Measurements from ENCODE around the gene SLC35A4. TPM values are rescaled to one million over a fixed set of nuclear protein-coding genes. Genes with fewer than 3 reads are reported as not detected.
"Not testable (repeated sequence)": the region's sequence is repeated elsewhere in the genome, so short reads cannot be mapped to it uniquely, and the experiment has no call there.

SLC35A4 gene
- total and polyA plus RNA-seq, 9 donors, result 10.1 to 71.8 (median 62.3) TPM

DNA sequence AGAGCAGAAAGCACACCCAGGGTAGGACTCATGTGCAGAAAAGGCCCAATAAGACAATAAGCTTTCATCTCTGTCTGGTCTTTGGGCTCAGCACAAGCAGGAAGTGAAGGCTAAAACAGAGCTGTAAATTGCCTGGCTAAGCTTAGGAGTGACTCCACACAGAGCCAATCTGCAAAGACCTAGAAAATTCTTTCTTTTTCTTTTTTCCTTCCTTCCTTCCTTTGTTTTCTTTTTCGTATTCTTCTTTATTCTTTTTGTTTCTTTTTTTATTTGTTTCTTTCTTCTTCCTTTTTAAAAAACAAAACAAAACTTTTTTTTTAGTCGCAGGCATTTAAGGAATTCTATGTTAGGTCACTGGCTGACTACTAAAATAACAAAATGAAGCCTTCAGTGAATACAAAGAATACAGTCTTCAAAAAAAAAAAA, 12.2 kb downstream of the SLC35A4 start:
- Histone ChIP-seq H3K27ac (ENCODE audit: low read length) (peak overlapping the region; percentile 10), H3K4me3 (ENCODE audit: low read length) (no peak overlapping the region), H3K27me3 (ENCODE audit: control insufficient read depth, insufficient read depth, low read length) (no peaks in the 10 kb centered on the region), H3K36me3 (ENCODE audit: control insufficient read depth, insufficient read depth, low read length) (no peaks in the 10 kb centered on the region), H3K4me1 (ENCODE audit: control insufficient read depth, insufficient read depth, low read length) (no peaks in the 10 kb centered on the region), H3K9me3 (replicated peaks; ENCODE audit: control insufficient read depth, low read depth, low read length) (no peaks in the 10 kb centered on the region)
- WGBS (ENCODE audit: insufficient coverage), result no CpG with 5 or more reads among the region's 2 CpGs
- DNase-seq, result no peak

DNA sequence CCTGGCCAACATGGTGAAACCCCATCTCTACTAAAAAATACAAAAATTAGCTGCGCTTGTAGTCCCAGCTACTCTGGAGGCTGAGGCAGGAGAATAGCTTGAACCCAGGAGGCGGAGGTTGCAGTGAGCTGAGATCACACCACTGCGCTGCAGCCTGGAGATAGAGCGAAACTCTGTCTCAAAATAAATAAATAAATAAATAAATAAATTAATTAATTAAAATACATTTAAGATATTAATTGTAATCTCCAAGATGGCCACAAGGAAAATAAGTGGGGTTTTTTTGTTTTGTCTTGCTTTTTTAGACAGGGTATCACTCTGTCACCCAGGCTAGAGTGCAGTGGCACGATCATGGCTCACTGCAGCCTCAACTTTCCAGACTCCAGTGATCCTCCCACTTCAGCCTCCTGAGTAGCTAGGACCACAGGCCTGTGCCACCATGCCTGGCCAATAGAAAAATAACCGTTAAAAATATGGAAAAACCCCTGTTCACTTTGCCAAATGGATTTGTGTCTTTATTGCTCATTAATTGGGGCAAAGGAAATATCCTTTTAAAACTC, 14.6 kb downstream of the SLC35A4 start:
- not testable (repeated sequence) for H3K36me3 ChIP-seq (ENCODE audit: control insufficient read depth, insufficient read depth, low read length); DNase-seq; H3K4me1 ChIP-seq (ENCODE audit: control insufficient read depth, insufficient read depth, low read length); H3K9me3 ChIP-seq (replicated peaks; ENCODE audit: control insufficient read depth, low read depth, low read length); H3K4me3 ChIP-seq (ENCODE audit: low read length); H3K27me3 ChIP-seq (ENCODE audit: control insufficient read depth, insufficient read depth, low read length); H3K27ac ChIP-seq (ENCODE audit: low read length)
- WGBS (ENCODE audit: insufficient coverage), result 100% methylated on average over 1 of the region's 6 CpGs

DNA sequence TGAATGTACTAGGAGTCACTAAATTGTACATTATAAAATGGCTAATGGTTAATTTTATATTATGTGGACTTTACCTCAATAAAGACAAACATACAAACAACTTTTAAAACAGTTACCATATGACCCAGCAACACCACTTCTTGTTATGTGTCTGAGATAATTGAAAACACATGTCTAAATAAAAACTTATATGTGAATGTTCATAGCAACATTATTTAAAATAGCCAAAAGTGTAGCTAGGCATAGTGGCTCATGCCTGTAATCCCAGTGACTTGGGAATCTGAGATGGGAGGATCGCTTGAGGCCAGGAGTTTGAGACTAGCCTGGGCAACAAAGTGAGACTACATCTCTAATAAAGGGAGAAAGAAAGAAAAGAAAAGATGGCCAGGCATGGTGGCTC, 22.9 kb downstream of the SLC35A4 start:
- Histone ChIP-seq H3K9me3 (replicated peaks; ENCODE audit: control insufficient read depth, low read depth, low read length) (no peaks in the 10 kb centered on the region), H3K27ac (ENCODE audit: low read length) (no peak overlapping the region), H3K36me3 (ENCODE audit: control insufficient read depth, insufficient read depth, low read length) (no peaks in the 10 kb centered on the region), H3K27me3 (ENCODE audit: control insufficient read depth, insufficient read depth, low read length) (no peaks in the 10 kb centered on the region), H3K4me1 (ENCODE audit: control insufficient read depth, insufficient read depth, low read length) (no peaks in the 10 kb centered on the region), H3K4me3 (ENCODE audit: low read length) (no peak overlapping the region)
- DNase-seq, result no peak
- 83% methylated on average over 1 of the region's 1 CpG for WGBS (ENCODE audit: insufficient coverage)

DNA sequence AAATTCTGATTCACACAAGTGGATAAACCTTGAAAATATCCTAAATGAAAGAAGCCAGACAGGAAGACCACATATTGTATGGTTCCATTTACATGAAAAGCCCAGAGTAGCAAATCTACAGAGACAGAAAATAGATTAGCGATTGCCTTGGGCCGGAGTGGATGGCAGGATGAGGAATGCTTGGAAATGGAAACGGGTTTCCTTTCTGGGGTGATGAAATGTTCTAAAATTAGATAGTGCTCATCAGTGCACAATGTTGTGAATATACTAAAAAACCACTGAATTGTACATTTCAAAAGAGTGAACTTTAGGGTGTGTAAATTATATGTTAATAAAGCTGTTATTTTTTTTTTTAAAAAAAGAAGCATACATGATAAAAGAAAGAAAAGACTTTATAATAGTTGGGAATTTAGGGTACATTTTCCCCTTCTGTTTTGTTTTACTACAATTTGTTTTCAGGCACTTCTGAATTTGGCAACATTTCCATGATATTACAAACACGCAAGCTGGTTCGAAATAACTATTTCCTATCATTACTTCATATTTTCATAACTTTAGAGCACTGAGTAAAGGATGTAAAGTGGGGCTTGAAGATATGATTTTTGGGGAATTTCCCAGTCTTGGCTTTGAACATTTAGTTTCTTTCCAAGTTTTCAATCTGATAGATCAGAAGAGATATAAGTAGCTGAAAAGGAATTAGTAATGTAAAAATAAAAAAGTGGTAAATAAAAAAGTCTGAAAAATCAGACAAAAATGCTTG, 23.9 kb downstream of the SLC35A4 start:
- DNase-seq, result peak; percentile 62
- Histone ChIP-seq H3K36me3 (ENCODE audit: control insufficient read depth, insufficient read depth, low read length) (no peaks in the 10 kb centered on the region), H3K9me3 (replicated peaks; ENCODE audit: control insufficient read depth, low read depth, low read length) (no peaks in the 10 kb centered on the region), H3K4me1 (ENCODE audit: control insufficient read depth, insufficient read depth, low read length) (no peaks in the 10 kb centered on the region), H3K27ac (ENCODE audit: low read length) (peak overlapping the region; percentile 15), H3K4me3 (ENCODE audit: low read length) (no peak overlapping the region), H3K27me3 (ENCODE audit: control insufficient read depth, insufficient read depth, low read length) (no peaks in the 10 kb centered on the region)
- no CpG with 5 or more reads among the region's 5 CpGs for WGBS (ENCODE audit: insufficient coverage)

DNA sequence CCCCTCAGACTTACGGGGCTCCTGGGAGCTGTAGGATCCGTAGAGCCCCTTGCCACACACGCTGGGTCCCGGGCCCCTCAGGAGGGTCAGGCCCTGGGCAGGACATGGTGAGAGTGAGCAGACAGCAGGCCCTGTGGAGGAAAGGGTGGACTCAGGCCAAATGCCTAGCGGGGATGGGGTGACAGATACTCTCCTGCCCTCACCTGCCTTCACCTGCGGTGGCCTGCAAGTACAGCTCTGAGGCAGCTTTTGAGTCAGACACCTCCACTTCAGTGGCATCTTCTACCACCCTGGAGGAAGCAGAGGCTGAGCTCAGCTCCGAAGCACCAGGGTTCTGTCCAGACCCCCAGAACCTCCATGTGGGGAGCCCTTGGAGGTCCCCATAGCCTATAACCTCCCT, 26.2 kb downstream of the SLC35A4 start:
- Histone ChIP-seq H3K4me3 (ENCODE audit: low read length) (no peak overlapping the region), H3K4me1 (ENCODE audit: control insufficient read depth, insufficient read depth, low read length) (no peaks in the 10 kb centered on the region), H3K27me3 (ENCODE audit: control insufficient read depth, insufficient read depth, low read length) (no peaks in the 10 kb centered on the region), H3K36me3 (ENCODE audit: control insufficient read depth, insufficient read depth, low read length) (no peaks in the 10 kb centered on the region), H3K9me3 (replicated peaks; ENCODE audit: control insufficient read depth, low read depth, low read length) (no peaks in the 10 kb centered on the region), H3K27ac (ENCODE audit: low read length) (no peak overlapping the region)
- WGBS (ENCODE audit: insufficient coverage), result 74% methylated on average over 6 of the region's 7 CpGs
- DNase-seq, result no peak

DNA sequence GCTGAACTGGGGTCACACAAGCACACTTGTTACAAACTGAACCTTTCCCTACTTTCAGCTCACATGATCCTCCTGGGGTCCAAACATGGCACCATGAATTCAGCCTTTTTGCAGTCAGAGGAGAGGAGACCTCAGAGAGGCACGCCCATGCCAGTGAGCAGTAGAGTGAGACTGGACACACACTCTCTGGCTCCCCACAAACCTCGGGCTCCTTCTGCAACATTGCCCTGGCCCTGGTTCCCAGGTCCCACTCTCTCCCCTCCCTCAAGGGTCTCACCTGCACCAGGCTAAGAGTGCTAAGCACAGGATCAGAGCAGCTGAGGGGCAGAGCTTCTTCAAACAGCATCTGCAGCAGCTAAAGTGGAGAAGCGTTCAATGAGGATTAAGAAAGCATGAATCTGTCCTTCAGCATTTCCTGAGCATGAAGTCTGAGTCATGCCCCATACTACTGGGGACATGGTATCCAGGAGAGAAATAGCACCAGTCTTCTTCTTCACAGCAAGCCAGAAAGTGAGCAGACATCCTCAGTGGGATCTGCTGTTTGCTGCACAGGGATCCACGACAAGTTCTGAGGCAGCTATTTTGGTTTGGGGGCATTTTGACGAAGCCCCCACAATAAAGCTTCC, 27.2 kb downstream of the SLC35A4 start:
- 70% methylated on average over 3 of the region's 5 CpGs for WGBS (ENCODE audit: insufficient coverage)
- no peaks in the 10 kb centered on the region for H3K4me1 ChIP-seq (ENCODE audit: control insufficient read depth, insufficient read depth, low read length)
- H3K27me3 ChIP-seq (ENCODE audit: control insufficient read depth, insufficient read depth, low read length), result no peaks in the 10 kb centered on the region
- no peaks in the 10 kb centered on the region for H3K36me3 ChIP-seq (ENCODE audit: control insufficient read depth, insufficient read depth, low read length)
- H3K4me3 ChIP-seq (ENCODE audit: low read length), result no peak overlapping the region
- DNase-seq, result no peak
- no peak overlapping the region for H3K27ac ChIP-seq (ENCODE audit: low read length)
- H3K9me3 ChIP-seq (replicated peaks; ENCODE audit: control insufficient read depth, low read depth, low read length), result no peaks in the 10 kb centered on the region

DNA sequence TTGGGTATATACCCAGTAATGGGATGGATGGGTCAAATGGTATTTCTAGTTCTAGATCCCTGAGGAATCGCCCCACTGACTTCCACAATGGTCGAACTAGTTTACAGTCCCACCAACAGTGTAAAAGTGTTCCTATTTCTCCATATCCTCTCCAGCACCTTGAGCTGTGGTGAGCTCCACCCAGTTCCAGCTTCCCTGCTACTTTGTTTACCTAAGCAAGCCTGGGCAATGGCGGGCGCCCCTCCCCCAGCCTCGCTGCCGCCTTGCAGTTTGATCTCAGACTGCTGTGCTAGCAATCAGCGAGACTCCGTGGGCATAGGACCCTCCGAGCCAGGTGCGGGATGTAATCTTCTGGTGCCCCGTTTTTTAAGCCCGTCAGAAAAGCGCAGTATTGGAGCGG, 28.4 kb downstream of the SLC35A4 start:
- not testable (repeated sequence) for H3K4me1 ChIP-seq (ENCODE audit: control insufficient read depth, insufficient read depth, low read length); H3K9me3 ChIP-seq (replicated peaks; ENCODE audit: control insufficient read depth, low read depth, low read length); H3K27me3 ChIP-seq (ENCODE audit: control insufficient read depth, insufficient read depth, low read length); H3K36me3 ChIP-seq (ENCODE audit: control insufficient read depth, insufficient read depth, low read length); H3K4me3 ChIP-seq (ENCODE audit: low read length); H3K27ac ChIP-seq (ENCODE audit: low read length); DNase-seq
- 73% methylated on average over 7 of the region's 14 CpGs for WGBS (ENCODE audit: insufficient coverage)

DNA sequence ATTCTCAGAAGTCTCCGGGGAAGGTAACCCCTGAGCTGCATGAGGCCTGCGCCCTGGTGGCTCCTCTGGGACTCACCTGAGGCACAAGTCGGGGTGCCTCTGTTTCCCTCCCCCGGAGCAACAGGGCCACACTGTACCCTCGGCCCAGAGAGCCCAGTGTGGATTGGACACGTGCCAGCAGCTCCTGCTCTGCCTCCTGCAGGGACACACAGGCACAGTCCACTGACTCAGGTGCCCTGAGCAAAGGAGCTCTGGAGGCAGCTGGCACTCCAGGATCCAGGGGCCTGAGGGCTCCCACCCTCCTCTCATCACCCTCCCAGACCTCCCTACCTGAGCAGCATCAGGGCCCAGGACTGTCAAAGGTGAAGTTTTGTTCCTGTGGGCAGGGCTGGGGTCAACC, 29.5 kb downstream of the SLC35A4 start:
- H3K36me3 ChIP-seq (ENCODE audit: control insufficient read depth, insufficient read depth, low read length), result no peaks in the 10 kb centered on the region
- no peak for DNase-seq
- H3K27ac ChIP-seq (ENCODE audit: low read length), result no peak overlapping the region
- H3K9me3 ChIP-seq (replicated peaks; ENCODE audit: control insufficient read depth, low read depth, low read length), result no peaks in the 10 kb centered on the region
- H3K4me3 ChIP-seq (ENCODE audit: low read length), result no peak overlapping the region
- 83% methylated on average over 6 of the region's 6 CpGs for WGBS (ENCODE audit: insufficient coverage)
- no peaks in the 10 kb centered on the region for H3K4me1 ChIP-seq (ENCODE audit: control insufficient read depth, insufficient read depth, low read length)
- H3K27me3 ChIP-seq (ENCODE audit: control insufficient read depth, insufficient read depth, low read length), result no peaks in the 10 kb centered on the region

DNA sequence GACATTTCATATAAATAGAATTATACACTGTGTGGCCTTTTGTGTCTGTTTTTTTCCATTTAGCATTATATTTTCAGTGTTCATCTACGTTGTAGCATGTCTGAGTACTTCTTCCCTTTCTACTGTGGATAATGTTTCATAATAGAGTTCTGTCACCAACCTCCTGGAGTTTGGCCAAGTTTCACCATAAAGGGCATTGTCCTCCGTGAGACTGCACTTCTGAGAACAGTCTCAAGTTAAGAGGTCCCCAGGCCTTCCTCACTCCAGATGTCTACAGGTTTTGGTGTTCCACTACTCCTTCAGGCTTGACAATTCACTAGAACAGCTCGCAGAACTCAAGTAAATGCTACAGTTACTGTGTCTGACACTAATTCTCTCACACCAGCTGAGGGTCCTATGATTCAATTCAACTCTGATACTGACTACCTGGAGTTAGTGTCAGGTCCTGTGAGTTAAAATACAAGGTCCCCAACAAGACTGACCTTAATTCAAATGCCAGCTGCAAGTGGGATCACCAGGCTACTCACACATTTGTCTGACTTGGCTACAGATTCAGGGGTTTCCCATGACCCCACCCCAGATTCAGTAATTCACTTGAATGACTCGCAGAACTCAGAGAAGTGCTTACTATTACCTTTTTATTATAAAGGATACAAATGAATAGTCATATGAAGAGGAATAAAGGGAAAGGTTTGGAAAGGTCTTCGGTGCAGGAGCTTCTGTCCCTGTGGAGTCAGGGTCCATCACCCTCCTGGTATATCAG, 31.1 kb downstream of the SLC35A4 start:
- H3K4me1 ChIP-seq (ENCODE audit: control insufficient read depth, insufficient read depth, low read length), result no peaks in the 10 kb centered on the region
- no peak overlapping the region for H3K4me3 ChIP-seq (ENCODE audit: low read length)
- no peaks in the 10 kb centered on the region for H3K27me3 ChIP-seq (ENCODE audit: control insufficient read depth, insufficient read depth, low read length)
- peak; percentile 73 for DNase-seq
- H3K27ac ChIP-seq (ENCODE audit: low read length), result no peak overlapping the region
- no peaks in the 10 kb centered on the region for H3K9me3 ChIP-seq (replicated peaks; ENCODE audit: control insufficient read depth, low read depth, low read length)
- WGBS (ENCODE audit: insufficient coverage), result 44% methylated on average over 2 of the region's 5 CpGs
- no peaks in the 10 kb centered on the region for H3K36me3 ChIP-seq (ENCODE audit: control insufficient read depth, insufficient read depth, low read length)

DNA sequence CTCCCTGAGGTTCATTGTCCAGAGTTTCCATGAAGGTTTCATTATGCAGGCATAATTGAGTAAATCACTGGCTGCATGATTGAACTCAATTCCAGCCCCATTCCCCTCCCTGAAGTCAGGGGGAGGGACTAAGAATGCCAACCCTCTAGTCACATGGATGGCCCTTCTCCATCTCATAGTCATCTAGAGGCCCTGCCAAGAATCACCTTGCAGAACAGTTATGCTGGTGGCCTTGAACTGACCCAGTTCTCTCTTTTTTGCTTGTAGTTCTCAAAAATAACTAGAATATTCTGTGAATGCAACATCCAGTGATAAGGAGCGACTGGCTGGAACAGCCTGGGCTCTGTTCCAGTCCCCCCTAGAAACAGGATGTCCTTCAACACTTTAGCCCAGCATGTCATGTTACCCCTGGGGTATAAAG, 31.7 kb downstream of the SLC35A4 start:
- H3K9me3 ChIP-seq (replicated peaks; ENCODE audit: control insufficient read depth, low read depth, low read length), result no peaks in the 10 kb centered on the region

More for the DNA sequence above, 31.7 kb downstream of the SLC35A4 start:
- WGBS (ENCODE audit: insufficient coverage), result 82% methylated on average over 1 of the region's 1 CpG
- no peak for DNase-seq
- no peaks in the 10 kb centered on the region for H3K27me3 ChIP-seq (ENCODE audit: control insufficient read depth, insufficient read depth, low read length)
- no peaks in the 10 kb centered on the region for H3K36me3 ChIP-seq (ENCODE audit: control insufficient read depth, insufficient read depth, low read length)
- no peaks in the 10 kb centered on the region for H3K4me1 ChIP-seq (ENCODE audit: control insufficient read depth, insufficient read depth, low read length)
- no peak overlapping the region for H3K4me3 ChIP-seq (ENCODE audit: low read length)
- H3K27ac ChIP-seq (ENCODE audit: low read length), result no peak overlapping the region
